ENCODE measurements around the gene CACNA1C.

- TF ChIP-seq POLR2A (IDR thresholded peaks at IDR 0.05; ENCODE audit: extremely low read depth, insufficient read length) (no peak), CTCF (IDR thresholded peaks at IDR 0.05; ENCODE audit: low read depth, low read length) (no peak)
These were observed 446.2 kb downstream of the CACNA1C start for GRCh38 chr12:2498964-2499500.
